ENCODE measurements around the gene PKN1. TPM values are rescaled to one million over a fixed set of nuclear protein-coding genes. Genes with fewer than 3 reads are reported as not detected.

The PKN1 gene
- polyA plus RNA-seq, 3 donors = 49.5 to 119 (median 49.6) TPM

GRCh38 chr19:14519860-14520407 lies 86.8 kb downstream of the PKN1 start:
- peak overlapping the region; percentile 7 to 95 (median 93) for H3K27ac Mint-ChIP-seq
- H3K9me3 ChIP-seq (replicated peaks in 1 of 2; ENCODE audit: control insufficient read depth in 1 of 2, insufficient read depth in 1 of 2, low read length in 2 of 2) = no peaks in the 10 kb centered on the region
- H3K4me3 Mint-ChIP-seq = peak overlapping the region in 1 of 2 donors; percentile 47
- peaks cover 32% of the 10 kb centered on the region for H3K79me2 ChIP-seq (ENCODE audit: insufficient read depth, low read length)
- TF ChIP-seq CTCF (IDR thresholded peaks at IDR 0.05) = no peak
- H3K27me3 ChIP-seq (ENCODE audit: control insufficient read depth in 2 of 2, insufficient read depth in 2 of 2, low read length in 2 of 2) = no peaks in the 10 kb centered on the region
- DNase-seq = peak in 2 of 3 donors; percentile 25 to 64
- intact Hi-C loops (cut with micrococcal nuclease) = no loop called here
- peaks cover 17 to 18% of the 10 kb centered on the region in 2 donors for H3K36me3 ChIP-seq (replicated peaks in 1 of 2; ENCODE audit: control insufficient read depth in 1 of 2, insufficient read depth in 2 of 2, low read length in 2 of 2)
- H3K4me1 Mint-ChIP-seq = peaks cover 39% of the 10 kb centered on the region
- H3K36me3 Mint-ChIP-seq = peaks cover 19 to 23% of the 10 kb centered on the region in 2 donors
- peaks cover 0 to 4% (median 1%) of the 10 kb centered on the region in 3 donors for H3K27me3 Mint-ChIP-seq (ENCODE audit: low read depth in 3 of 3)
- no peak overlapping the region for H2AFZ ChIP-seq (ENCODE audit: insufficient read depth, low read depth, low read length, poor library complexity, severe bottlenecking)
- H3K4me1 ChIP-seq (ENCODE audit: control insufficient read depth in 1 of 2, insufficient read depth in 2 of 2, low read length in 2 of 2) = peaks cover 27 to 34% of the 10 kb centered on the region in 2 donors
- 86% methylated on average over 1 of the region's 2 CpGs for WGBS (ENCODE audit: insufficient coverage)
- no peak overlapping the region for H3K4me2 ChIP-seq (replicated peaks; ENCODE audit: extremely low read depth, low read length, poor library complexity, severe bottlenecking)
- no peak overlapping the region for H3K9ac ChIP-seq (ENCODE audit: insufficient read depth, low read length, poor library complexity, severe bottlenecking)
- H4K20me1 ChIP-seq (ENCODE audit: insufficient read depth, low read length) = peaks cover 31% of the 10 kb centered on the region
- peak overlapping the region in 1 of 2 donors; percentile 43 for H3K27ac ChIP-seq (ENCODE audit: low read depth in 1 of 2, low read length in 2 of 2)
- no peaks in the 10 kb centered on the region for H3K9me3 Mint-ChIP-seq
- no peak overlapping the region for H3K4me3 ChIP-seq (replicated peaks in 1 of 3; ENCODE audit: low read depth in 2 of 3, low read length in 3 of 3)

DNA sequence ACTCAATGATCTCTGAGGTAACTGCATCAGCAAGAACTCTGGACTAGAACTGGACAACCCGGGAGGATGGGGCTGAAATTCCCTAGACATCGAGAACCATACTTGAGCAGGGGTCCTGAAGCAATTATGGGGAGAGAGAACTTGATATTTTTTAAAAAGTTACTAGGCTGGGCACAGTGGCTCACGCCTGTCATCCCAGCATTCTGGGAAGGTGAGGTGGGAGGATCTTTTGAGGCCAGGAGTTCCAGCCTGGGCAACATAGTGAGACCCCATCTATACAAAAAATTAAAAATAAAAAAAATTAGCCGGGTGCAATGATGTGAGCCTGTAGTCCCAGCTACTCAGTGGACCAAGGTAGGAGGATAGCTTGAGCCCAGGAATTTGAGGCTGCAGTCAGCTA lies 87.4 kb downstream of the PKN1 start:
- peaks cover 33% of the 10 kb centered on the region for H3K4me1 Mint-ChIP-seq
- intact Hi-C loops (cut with micrococcal nuclease) = no loop called here
- Histone ChIP-seq H3K79me2 (ENCODE audit: insufficient read depth, low read length) (peaks cover 26% of the 10 kb centered on the region), H4K20me1 (ENCODE audit: insufficient read depth, low read length) (peaks cover 25% of the 10 kb centered on the region), H3K4me3 (replicated peaks in 1 of 3; ENCODE audit: low read depth in 2 of 3, low read length in 3 of 3) (no peak overlapping the region), H3K9me3 (replicated peaks in 1 of 2; ENCODE audit: control insufficient read depth in 1 of 2, insufficient read depth in 1 of 2, low read length in 2 of 2) (no peaks in the 10 kb centered on the region), H3K4me1 (ENCODE audit: control insufficient read depth in 1 of 2, insufficient read depth in 2 of 2, low read length in 2 of 2) (peaks cover 26 to 30% of the 10 kb centered on the region in 2 donors), H3K9ac (ENCODE audit: insufficient read depth, low read length, poor library complexity, severe bottlenecking) (no peak overlapping the region), H2AFZ (ENCODE audit: insufficient read depth, low read depth, low read length, poor library complexity, severe bottlenecking) (no peak overlapping the region), H3K27ac (ENCODE audit: low read depth in 1 of 2, low read length in 2 of 2) (no peak overlapping the region), H3K27me3 (ENCODE audit: control insufficient read depth in 2 of 2, insufficient read depth in 2 of 2, low read length in 2 of 2) (no peaks in the 10 kb centered on the region), H3K36me3 (replicated peaks in 1 of 2; ENCODE audit: control insufficient read depth in 1 of 2, insufficient read depth in 2 of 2, low read length in 2 of 2) (peaks cover 11% of the 10 kb centered on the region in 2 donors), H3K4me2 (replicated peaks; ENCODE audit: extremely low read depth, low read length, poor library complexity, severe bottlenecking) (no peak overlapping the region)
- H3K4me3 Mint-ChIP-seq = no peak overlapping the region
- peak overlapping the region in 2 of 7 donors; percentile 38 to 82 for H3K27ac Mint-ChIP-seq
- TF ChIP-seq CTCF (IDR thresholded peaks at IDR 0.05) = no peak
- H3K9me3 Mint-ChIP-seq = no peaks in the 10 kb centered on the region
- H3K27me3 Mint-ChIP-seq (ENCODE audit: low read depth in 3 of 3) = peaks cover 0 to 4% (median 1%) of the 10 kb centered on the region in 3 donors
- no peak for DNase-seq
- H3K36me3 Mint-ChIP-seq = peaks cover 13 to 17% of the 10 kb centered on the region in 2 donors
- WGBS (ENCODE audit: insufficient coverage) = 92% methylated on average over 2 of the region's 4 CpGs

Small RNAs within 50 kb of the gene (small RNA-seq; reads per million reads assigned to genes)
- not detected for gene SNRPGP15 (ENCODE audit: insufficient read length, low read depth)

Other genes with a start within 250 kb of the PKN1 start
- 1 to 10 TPM in 1 of 3 donors, not detected in 2; 1.7 TPM for gene ADGRL1, start 227.1 kb upstream of the PKN1 start, polyA plus RNA-seq
- gene ADGRE5, start 51.9 kb upstream of the PKN1 start, polyA plus RNA-seq = 100 to 1,000 TPM; 259 to 388 (median 279) TPM
- gene DDX39A, start 14.0 kb upstream of the PKN1 start, polyA plus RNA-seq = 100 to 1,000 TPM in 1 of 3 donors, 10 to 100 TPM in 2; 78.7 to 187 (median 83.5) TPM
- gene PTGER1, start 42.0 kb downstream of the PKN1 start, polyA plus RNA-seq = not detected
- gene GIPC1, start 62.8 kb downstream of the PKN1 start, polyA plus RNA-seq = 1 to 10 TPM; 4.0 to 6.2 (median 4.8) TPM
- gene DNAJB1, start 85.1 kb downstream of the PKN1 start, polyA plus RNA-seq = 100 to 1,000 TPM in 1 of 3 donors, 10 to 100 TPM in 2; 59.3 to 107 (median 70.9) TPM
- gene TECR, start 96.3 kb downstream of the PKN1 start, polyA plus RNA-seq = 10 to 100 TPM; 59.8 to 79.6 (median 76.7) TPM
- gene NDUFB7, start 138.8 kb downstream of the PKN1 start, polyA plus RNA-seq = 100 to 1,000 TPM; 137 to 313 (median 204) TPM
- 1 to 10 TPM in 2 of 3 donors, under 1 TPM in 1; 0.62 to 3.4 (median 2.6) TPM for gene CLEC17A, start 149.8 kb downstream of the PKN1 start, polyA plus RNA-seq
- 10 to 100 TPM; 27.3 to 92.0 (median 28.3) TPM for gene ADGRE3, start 241.5 kb downstream of the PKN1 start, polyA plus RNA-seq

Data from CD14-positive monocyte (primary cell).